ENCODE measurements around the gene IDI2. TPM values are rescaled to one million over a fixed set of nuclear protein-coding genes. Genes with fewer than 3 reads are reported as not detected.

IDI2 gene
- total RNA-seq, 4 donors from 2014 or later, result not detected

GRCh38 chr10:1022413-1022812 is 3.2 kb downstream of the IDI2 start:
- intact Hi-C loops (cut with DNase I), result no loop called here
- 67 to 74% methylated on average over 12 of the region's 12 CpGs for WGBS, 2 donors
- no peak overlapping the region for H3K4me3 ChIP-seq
- no peaks in the 10 kb centered on the region for H3K27me3 ChIP-seq
- H3K4me1 ChIP-seq, result no peaks in the 10 kb centered on the region
- H3K9me3 ChIP-seq, result no peaks in the 10 kb centered on the region
- H3K27ac ChIP-seq, result no peak overlapping the region
- no peak for DNase-seq
- peaks cover 5 to 32% (median 14%) of the 10 kb centered on the region in 3 donors for H3K36me3 ChIP-seq
- TF ChIP-seq CTCF (IDR thresholded peaks at IDR 0.05), result no peak
- TF ChIP-seq POLR2A (IDR thresholded peaks at IDR 0.05), result no peak

- Histone ChIP-seq H3K4me1 (no peaks in the 10 kb centered on the region), H3K4me3 (no peak overlapping the region), H3K27me3 (no peaks in the 10 kb centered on the region), H3K36me3 (peaks cover 5 to 46% (median 28%) of the 10 kb centered on the region in 3 donors), H3K9me3 (no peaks in the 10 kb centered on the region), H3K27ac (no peak overlapping the region)
- TF ChIP-seq CTCF (IDR thresholded peaks at IDR 0.05) (no peak), POLR2A (IDR thresholded peaks at IDR 0.05) (no peak)
- no peak for DNase-seq
- intact Hi-C loops (cut with DNase I), result no loop called here
- WGBS, 2 donors, result 90% methylated on average over 5 of the region's 9 CpGs; no CpG with 5 or more reads in 1 of the 2 donors
Measured at GRCh38 chr10:1020958-1021357, 4.7 kb downstream of the IDI2 start.

- WGBS, 2 donors, result 86 to 97% methylated on average over 7 to 9 of the region's 10 CpGs
- TF ChIP-seq CTCF (IDR thresholded peaks at IDR 0.05) (no peak), POLR2A (IDR thresholded peaks at IDR 0.05) (no peak)
- Histone ChIP-seq H3K9me3 (no peaks in the 10 kb centered on the region), H3K4me3 (no peak overlapping the region), H3K27me3 (no peaks in the 10 kb centered on the region), H3K4me1 (no peaks in the 10 kb centered on the region), H3K27ac (no peak overlapping the region), H3K36me3 (peaks cover 5 to 51% (median 32%) of the 10 kb centered on the region in 3 donors)
- no peak for DNase-seq
- intact Hi-C loops (cut with DNase I), result no loop called here
Measured at GRCh38 chr10:1020460-1020859, 5.2 kb downstream of the IDI2 start.

- TF ChIP-seq CTCF (IDR thresholded peaks at IDR 0.05) (no peak), POLR2A (IDR thresholded peaks at IDR 0.05) (no peak)
- Histone ChIP-seq H3K27ac (no peak overlapping the region), H3K4me3 (no peak overlapping the region), H3K36me3 (peaks cover 5 to 61% (median 35%) of the 10 kb centered on the region in 3 donors), H3K4me1 (no peaks in the 10 kb centered on the region), H3K27me3 (no peaks in the 10 kb centered on the region), H3K9me3 (no peaks in the 10 kb centered on the region)
- intact Hi-C loops (cut with DNase I), result no loop called here
- 85 to 97% methylated on average over 10 of the region's 10 CpGs for WGBS, 2 donors
- no peak for DNase-seq
Measured at GRCh38 chr10:1019362-1019761, 6.3 kb downstream of the IDI2 start.

- Histone ChIP-seq H3K9me3 (no peaks in the 10 kb centered on the region), H3K36me3 (peaks cover 30 to 98% (median 63%) of the 10 kb centered on the region in 3 donors), H3K4me1 (no peaks in the 10 kb centered on the region), H3K4me3 (no peak overlapping the region), H3K27me3 (no peaks in the 10 kb centered on the region), H3K27ac (no peak overlapping the region)
- intact Hi-C loops (cut with DNase I), result no loop called here
- 77 to 94% methylated on average over 2 to 9 of the region's 11 CpGs for WGBS, 2 donors
- TF ChIP-seq POLR2A (IDR thresholded peaks at IDR 0.05) (no peak), CTCF (IDR thresholded peaks at IDR 0.05) (no peak)
- DNase-seq, result no peak
Measured at GRCh38 chr10:1015688-1016087, 10.0 kb downstream of the IDI2 start.
